ENCODE measurements around the gene IFITM5.

- TF ChIP-seq CTCF (IDR thresholded peaks at IDR 0.05) (no peak), POLR2AphosphoS5 (IDR thresholded peaks at IDR 0.05) (no peak), POLR2A (IDR thresholded peaks at IDR 0.05) (no peak), EP300 (IDR thresholded peaks at IDR 0.05) (no peak)
Observed at GRCh38 chr11:299081-299891, at the start of gene IFITM5.
